Memory B cell (primary cell): ENCODE data around the gene SMTNL2.

Experiments
- ATAC-seq: fragments of 150-1000 bp; cut with Tn5 transposase; 2 replicates; pipeline ENCODE4 v1.10.0; 2021; ENCODE audit warnings: low read depth, mild to moderate bottlenecking, moderate library complexity
- DNase-seq, 2 donors: peaks; one replicate each; pipeline ENCODE4 v3.0.0; 2022; ENCODE audit warnings: low spot score in 2 of 2
- H3K27ac Mint-ChIP-seq: one replicate; pipeline ENCODE4 v1.8.0; 2022; ENCODE audit warnings: mild to moderate bottlenecking, moderate library complexity, mixed read lengths
- H3K27me3 Mint-ChIP-seq: one replicate; pipeline ENCODE4 v1.8.0; 2022; ENCODE audit warnings: mixed read lengths
- H3K36me3 Mint-ChIP-seq: one replicate; pipeline ENCODE4 v1.8.0; 2022; ENCODE audit warnings: mild to moderate bottlenecking, mixed read lengths
- H3K4me1 Mint-ChIP-seq: one replicate; pipeline ENCODE4 v1.8.0; 2022; ENCODE audit warnings: mixed read lengths
- H3K4me3 Mint-ChIP-seq: one replicate; pipeline ENCODE4 v1.8.0; 2022; ENCODE audit warnings: mild to moderate bottlenecking, moderate library complexity, mixed read lengths
- H3K9me3 Mint-ChIP-seq: one replicate; pipeline ENCODE4 v1.8.0; 2022; ENCODE audit warnings: mixed read lengths

The SMTNL2 gene

GRCh38 chr17:4541328-4542002 lies 42.9 kb upstream of the SMTNL2 start:
- H3K4me1 Mint-ChIP-seq: peaks cover 6% of the 10 kb centered on the region
- no peak overlapping the region for H3K4me3 Mint-ChIP-seq
- H3K36me3 Mint-ChIP-seq: peaks cover 22% of the 10 kb centered on the region
- no peaks in the 10 kb centered on the region for H3K9me3 Mint-ChIP-seq
- DNase-seq: no peak
- H3K27me3 Mint-ChIP-seq: no peaks in the 10 kb centered on the region
- no peak overlapping the region for H3K27ac Mint-ChIP-seq
- ATAC-seq: no peak

- Mint-ChIP-seq H3K9me3 (no peaks in the 10 kb centered on the region), H3K27me3 (no peaks in the 10 kb centered on the region), H3K4me3 (no peak overlapping the region), H3K4me1 (peaks cover under 1% of the 10 kb centered on the region), H3K27ac (no peak overlapping the region), H3K36me3 (peaks cover 27% of the 10 kb centered on the region)
- no peak for DNase-seq
- ATAC-seq: no peak
Observed at GRCh38 chr17:4542003-4542725, 42.2 kb upstream of the SMTNL2 start.

DNA sequence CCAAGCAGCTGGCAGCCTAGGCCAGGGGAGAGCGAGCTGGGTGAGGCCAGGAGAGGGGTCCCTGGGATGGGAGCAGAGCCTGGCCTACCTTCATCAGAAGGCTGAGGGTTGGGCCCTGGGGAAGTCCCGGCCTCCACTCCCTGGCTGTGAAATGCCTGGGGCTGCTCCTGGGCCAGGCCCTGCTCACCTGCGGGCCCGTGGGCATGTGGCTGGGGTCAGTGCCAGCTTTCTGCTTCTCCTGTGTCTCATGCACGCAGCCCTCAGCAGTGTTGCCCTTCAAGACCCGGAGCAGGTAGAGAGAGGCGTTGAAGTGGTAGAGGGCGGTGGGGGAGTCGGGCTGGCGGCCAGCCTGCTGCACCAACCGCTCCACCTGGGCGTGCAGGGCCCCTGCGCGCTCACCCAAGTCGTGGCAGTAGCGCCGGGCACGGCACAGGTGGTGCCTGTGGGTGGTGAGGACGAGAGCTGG lies 41.6 kb upstream of the SMTNL2 start:
- Mint-ChIP-seq H3K27me3 (no peaks in the 10 kb centered on the region), H3K36me3 (peaks cover 30% of the 10 kb centered on the region)
- no peak for ATAC-seq

GRCh38 chr17:4543557-4544026 lies 40.7 kb upstream of the SMTNL2 start:
- peaks cover 30% of the 10 kb centered on the region for H3K36me3 Mint-ChIP-seq
- no peaks in the 10 kb centered on the region for H3K4me1 Mint-ChIP-seq
- no peaks in the 10 kb centered on the region for H3K27me3 Mint-ChIP-seq
- no peak overlapping the region for H3K27ac Mint-ChIP-seq
- H3K9me3 Mint-ChIP-seq: no peaks in the 10 kb centered on the region
- H3K4me3 Mint-ChIP-seq: no peak overlapping the region
- ATAC-seq (no peak), DNase-seq (no peak)

More for the DNA sequence above, 41.6 kb upstream of the SMTNL2 start:
- DNase-seq: no peak
- Mint-ChIP-seq H3K4me3 (no peak overlapping the region), H3K4me1 (no peaks in the 10 kb centered on the region), H3K27ac (no peak overlapping the region), H3K9me3 (no peaks in the 10 kb centered on the region)

- Mint-ChIP-seq H3K4me1 (no peaks in the 10 kb centered on the region), H3K27ac (no peak overlapping the region), H3K36me3 (peaks cover 30% of the 10 kb centered on the region), H3K27me3 (no peaks in the 10 kb centered on the region), H3K9me3 (no peaks in the 10 kb centered on the region), H3K4me3 (no peak overlapping the region)
- ATAC-seq (no peak), DNase-seq (no peak)
Observed at GRCh38 chr17:4544135-4544950, 40.0 kb upstream of the SMTNL2 start.

DNA sequence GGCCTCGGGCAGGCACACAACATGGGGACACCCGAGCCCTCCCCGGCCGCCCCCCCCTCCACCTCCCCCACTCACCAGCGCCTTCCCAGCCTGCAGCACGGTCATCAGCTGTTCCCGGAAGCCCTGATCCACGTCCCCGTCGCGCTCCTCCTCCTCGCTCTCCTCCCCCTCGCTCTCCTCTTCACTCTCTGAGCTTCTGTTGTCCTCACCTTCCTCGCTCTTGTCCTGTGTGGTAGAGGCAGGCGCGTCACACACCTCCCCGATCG lies 39.4 kb upstream of the SMTNL2 start:
- Mint-ChIP-seq H3K4me3 (no peak overlapping the region), H3K9me3 (no peaks in the 10 kb centered on the region), H3K27me3 (no peaks in the 10 kb centered on the region), H3K27ac (no peak overlapping the region), H3K36me3 (peaks cover 26% of the 10 kb centered on the region), H3K4me1 (no peaks in the 10 kb centered on the region)
- DNase-seq (no peak), ATAC-seq (no peak)

GRCh38 chr17:4545217-4545951 lies 38.9 kb upstream of the SMTNL2 start:
- Mint-ChIP-seq H3K4me3 (no peak overlapping the region), H3K27me3 (no peaks in the 10 kb centered on the region), H3K4me1 (no peaks in the 10 kb centered on the region), H3K27ac (no peak overlapping the region), H3K36me3 (peaks cover 26% of the 10 kb centered on the region), H3K9me3 (no peaks in the 10 kb centered on the region)
- DNase-seq: no peak
- ATAC-seq: no peak

DNA sequence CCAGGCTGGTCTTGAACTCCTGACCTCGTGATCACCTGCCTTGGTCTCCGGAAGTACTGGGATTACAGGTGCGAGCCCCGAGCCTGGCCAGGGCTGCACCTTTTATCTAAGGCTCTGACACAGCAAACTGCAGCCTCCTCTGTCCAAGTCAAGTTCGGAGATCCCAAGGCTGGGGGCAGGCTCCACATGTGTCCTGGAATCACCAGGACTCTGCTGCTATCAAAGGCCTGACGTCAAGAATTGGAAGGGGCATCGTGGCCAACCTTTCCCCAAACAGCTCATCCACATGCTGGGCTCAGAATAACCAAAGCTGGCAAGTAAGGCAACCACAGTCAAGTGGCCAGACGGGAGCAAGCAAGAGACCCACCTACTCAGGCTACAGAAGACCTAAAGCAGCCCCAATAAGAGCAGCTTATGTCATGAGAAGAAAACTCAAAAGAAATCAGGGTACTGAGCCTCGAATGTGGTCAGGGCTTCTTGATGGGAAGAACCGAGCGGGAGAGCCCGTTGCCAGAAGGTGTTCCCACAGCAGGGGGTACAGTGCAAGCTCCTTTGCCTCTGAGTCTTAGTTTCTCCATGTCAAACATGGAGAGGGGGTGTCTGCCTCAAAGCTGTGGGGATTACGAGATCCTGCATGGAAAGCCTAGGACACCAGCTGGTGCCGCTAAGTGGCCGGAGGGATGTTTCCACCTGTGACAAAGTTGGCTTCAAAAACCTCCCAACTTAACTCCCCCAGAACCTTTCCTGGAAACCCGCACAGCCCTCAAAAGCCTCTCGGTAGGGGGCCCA lies 37.0 kb upstream of the SMTNL2 start:
- Mint-ChIP-seq H3K27me3 (no peaks in the 10 kb centered on the region), H3K4me1 (no peaks in the 10 kb centered on the region), H3K4me3 (no peak overlapping the region), H3K9me3 (no peaks in the 10 kb centered on the region), H3K36me3 (peaks cover 24% of the 10 kb centered on the region), H3K27ac (no peak overlapping the region)
- ATAC-seq: no peak
- DNase-seq: no peak

- no peak overlapping the region for H3K27ac Mint-ChIP-seq
- H3K9me3 Mint-ChIP-seq: no peaks in the 10 kb centered on the region
- H3K4me1 Mint-ChIP-seq: no peaks in the 10 kb centered on the region
- H3K4me3 Mint-ChIP-seq: no peak overlapping the region
- ATAC-seq (no peak), DNase-seq (no peak)
- H3K36me3 Mint-ChIP-seq: peaks cover 21% of the 10 kb centered on the region
- H3K27me3 Mint-ChIP-seq: no peaks in the 10 kb centered on the region
Observed at GRCh38 chr17:4548061-4548461, 36.3 kb upstream of the SMTNL2 start.

DNA sequence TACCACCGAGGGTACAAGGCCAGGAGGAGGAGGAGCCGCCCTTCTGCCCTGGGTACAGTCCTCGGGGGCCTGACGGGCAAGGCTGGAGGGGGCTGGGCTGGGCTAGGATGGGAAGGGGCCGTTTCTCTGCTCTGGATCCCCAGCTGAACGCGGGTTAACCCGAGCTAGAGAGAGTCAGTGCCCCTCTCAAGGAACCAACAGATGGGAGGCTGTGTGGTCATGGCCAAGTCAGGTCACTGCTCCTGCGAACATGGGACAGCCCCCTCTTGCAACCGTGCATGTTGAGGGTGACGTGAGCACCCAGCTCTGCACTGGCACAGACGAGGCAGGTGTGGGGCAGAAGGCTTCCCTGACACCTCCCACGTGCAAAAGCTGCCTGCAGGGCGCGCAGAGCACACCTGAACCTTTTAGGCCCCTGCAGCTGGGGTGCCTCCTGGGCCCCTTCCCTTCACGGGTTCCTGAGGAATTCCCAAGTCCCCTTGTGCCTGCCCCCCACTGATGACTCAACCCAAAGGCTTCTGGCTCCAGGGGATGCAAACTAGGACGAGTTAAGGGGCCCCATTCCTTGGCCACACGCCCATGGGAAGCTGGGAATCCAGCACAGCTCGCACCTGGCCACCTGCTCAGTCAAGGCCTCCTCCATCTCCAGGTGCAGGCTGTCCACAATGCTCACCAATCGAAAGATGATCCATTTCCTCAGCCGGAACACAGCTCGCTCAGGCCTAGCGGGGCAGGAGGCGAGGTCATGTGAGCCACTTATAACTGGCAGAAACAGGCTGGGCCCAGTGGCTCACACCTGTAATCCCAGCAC lies 35.4 kb upstream of the SMTNL2 start:
- Mint-ChIP-seq H3K27ac (no peak overlapping the region), H3K27me3 (no peaks in the 10 kb centered on the region), H3K4me1 (no peaks in the 10 kb centered on the region), H3K36me3 (peaks cover 17% of the 10 kb centered on the region), H3K4me3 (no peak overlapping the region), H3K9me3 (no peaks in the 10 kb centered on the region)
- ATAC-seq: no peak
- no peak for DNase-seq

GRCh38 chr17:4549781-4550533 lies 34.4 kb upstream of the SMTNL2 start:
- DNase-seq: no peak
- no peaks in the 10 kb centered on the region for H3K27me3 Mint-ChIP-seq
- no peak overlapping the region for H3K27ac Mint-ChIP-seq

GRCh38 chr17:4550534-4551039 lies 33.7 kb upstream of the SMTNL2 start:
- H3K36me3 Mint-ChIP-seq: peaks cover 11% of the 10 kb centered on the region
- H3K27me3 Mint-ChIP-seq: no peaks in the 10 kb centered on the region
- H3K4me1 Mint-ChIP-seq: peaks cover 8% of the 10 kb centered on the region
- H3K9me3 Mint-ChIP-seq: no peaks in the 10 kb centered on the region
- DNase-seq (no peak), ATAC-seq (no peak)
- no peak overlapping the region for H3K4me3 Mint-ChIP-seq
- H3K27ac Mint-ChIP-seq: no peak overlapping the region

More at GRCh38 chr17:4549781-4550533, 34.4 kb upstream of the SMTNL2 start:
- H3K9me3 Mint-ChIP-seq: no peaks in the 10 kb centered on the region
- peaks cover 8% of the 10 kb centered on the region for H3K4me1 Mint-ChIP-seq
- no peak for ATAC-seq
- H3K4me3 Mint-ChIP-seq: no peak overlapping the region
- H3K36me3 Mint-ChIP-seq: peaks cover 14% of the 10 kb centered on the region
